ENCODE results near the gene RAMP1. TPM values are rescaled to one million over a fixed set of nuclear protein-coding genes. Genes with fewer than 3 reads are reported as not detected.
A peak's percentile ranks its signal among the peaks of the same experiment; 100 is the strongest.

RAMP1 gene
- total RNA-seq, 1 donor from 2014 or later: 17.6 TPM

GRCh38 chr2:237917696-237918374 lies 58.4 kb downstream of the RAMP1 start:
- Mint-ChIP-seq H3K4me3 (no peak overlapping the region), H3K27ac (no peak overlapping the region), H3K27me3 (no peaks in the 10 kb centered on the region), H3K36me3 (ENCODE audit: low read depth) (no peaks in the 10 kb centered on the region), H3K9me3 (no peaks in the 10 kb centered on the region), H3K4me1 (peaks cover 16% of the 10 kb centered on the region)
- DNase-seq: no peak
- intact Hi-C loops (cut with micrococcal nuclease): no loop called here

GRCh38 chr2:237919593-237919992 lies 60.2 kb downstream of the RAMP1 start:
- Mint-ChIP-seq H3K4me1 (peaks cover 23% of the 10 kb centered on the region), H3K27me3 (no peaks in the 10 kb centered on the region), H3K9me3 (no peaks in the 10 kb centered on the region), H3K4me3 (no peak overlapping the region), H3K27ac (peak overlapping the region; percentile 59), H3K36me3 (ENCODE audit: low read depth) (no peaks in the 10 kb centered on the region)
- intact Hi-C loops (cut with micrococcal nuclease): no loop called here
- no peak for DNase-seq

GRCh38 chr2:237920673-237921072 lies 61.2 kb downstream of the RAMP1 start:
- Mint-ChIP-seq H3K27me3 (no peaks in the 10 kb centered on the region), H3K36me3 (ENCODE audit: low read depth) (no peaks in the 10 kb centered on the region), H3K9me3 (no peaks in the 10 kb centered on the region), H3K4me1 (peaks cover 26% of the 10 kb centered on the region), H3K27ac (no peak overlapping the region), H3K4me3 (no peak overlapping the region)
- intact Hi-C loops (cut with micrococcal nuclease): loop anchor here (5.0 kb wide), 3 partner anchors 63 to 142 kb away; partner anchors contain the start of genes RAMP1 and SCLY
- DNase-seq: no peak

GRCh38 chr2:237921967-237922492 lies 62.6 kb downstream of the RAMP1 start:
- H3K27me3 Mint-ChIP-seq: no peaks in the 10 kb centered on the region
- H3K4me3 Mint-ChIP-seq: no peak overlapping the region
- no peak overlapping the region for H3K27ac Mint-ChIP-seq
- no peaks in the 10 kb centered on the region for H3K36me3 Mint-ChIP-seq (ENCODE audit: low read depth)
- H3K4me1 Mint-ChIP-seq: peaks cover 34% of the 10 kb centered on the region
- intact Hi-C loops (cut with micrococcal nuclease): loop anchor here (2.0 to 5.0 kb wide), 4 partner anchors 17 to 140 kb away; partner anchors contain the start of genes RAMP1 and SCLY
- DNase-seq: no peak
- no peaks in the 10 kb centered on the region for H3K9me3 Mint-ChIP-seq

- Mint-ChIP-seq H3K9me3 (peaks cover 4% of the 10 kb centered on the region), H3K36me3 (ENCODE audit: low read depth) (no peaks in the 10 kb centered on the region), H3K27ac (peak overlapping the region; percentile 66), H3K27me3 (no peaks in the 10 kb centered on the region), H3K4me3 (peak overlapping the region; percentile 66), H3K4me1 (peaks cover 37% of the 10 kb centered on the region)
- intact Hi-C loops (cut with micrococcal nuclease): loop anchor here (1.0 to 5.0 kb wide), 5 partner anchors 18 to 140 kb away; partner anchors contain the start of genes RAMP1 and SCLY
- no peak for DNase-seq
These were observed 63.4 kb downstream of the RAMP1 start for GRCh38 chr2:237922641-237923361.

GRCh38 chr2:237923481-237924163 lies 64.2 kb downstream of the RAMP1 start:
- Mint-ChIP-seq H3K36me3 (ENCODE audit: low read depth) (no peaks in the 10 kb centered on the region), H3K27me3 (no peaks in the 10 kb centered on the region), H3K27ac (peak overlapping the region; percentile 86), H3K4me1 (peaks cover 37% of the 10 kb centered on the region), H3K9me3 (peaks cover 5% of the 10 kb centered on the region), H3K4me3 (peak overlapping the region; percentile 66)
- intact Hi-C loops (cut with micrococcal nuclease): loop anchor here (1.0 to 5.0 kb wide), 5 partner anchors 19 to 139 kb away; partner anchors contain the start of genes RAMP1 and SCLY
- DNase-seq: peak; percentile 95

- intact Hi-C loops (cut with micrococcal nuclease): loop anchor here (5.0 kb wide), 3 partner anchors 67 to 138 kb away; partner anchors contain the start of genes RAMP1 and SCLY
- H3K27me3 Mint-ChIP-seq: no peaks in the 10 kb centered on the region
- H3K36me3 Mint-ChIP-seq (ENCODE audit: low read depth): no peaks in the 10 kb centered on the region
- peaks cover 36% of the 10 kb centered on the region for H3K4me1 Mint-ChIP-seq
- H3K4me3 Mint-ChIP-seq: peak overlapping the region; percentile 62
- peaks cover 8% of the 10 kb centered on the region for H3K9me3 Mint-ChIP-seq
- no peak for DNase-seq
- H3K27ac Mint-ChIP-seq: no peak overlapping the region
These were observed 64.7 kb downstream of the RAMP1 start for GRCh38 chr2:237924164-237924534.

- H3K4me3 Mint-ChIP-seq: no peak overlapping the region
- no peaks in the 10 kb centered on the region for H3K27me3 Mint-ChIP-seq
- H3K27ac Mint-ChIP-seq: no peak overlapping the region
- peaks cover 16% of the 10 kb centered on the region for H3K9me3 Mint-ChIP-seq
- no peak for DNase-seq
- intact Hi-C loops (cut with micrococcal nuclease): no loop called here
- H3K36me3 Mint-ChIP-seq (ENCODE audit: low read depth): no peaks in the 10 kb centered on the region
- H3K4me1 Mint-ChIP-seq: peaks cover 23% of the 10 kb centered on the region
These were observed 67.7 kb downstream of the RAMP1 start for GRCh38 chr2:237927135-237927534.

GRCh38 chr2:237927986-237928385 lies 68.6 kb downstream of the RAMP1 start:
- Mint-ChIP-seq H3K4me3 (no peak overlapping the region), H3K9me3 (peaks cover 16% of the 10 kb centered on the region), H3K27me3 (no peaks in the 10 kb centered on the region), H3K27ac (no peak overlapping the region), H3K36me3 (ENCODE audit: low read depth) (no peaks in the 10 kb centered on the region), H3K4me1 (peaks cover 25% of the 10 kb centered on the region)
- intact Hi-C loops (cut with micrococcal nuclease): no loop called here
- no peak for DNase-seq

GRCh38 chr2:237929979-237930378 lies 70.6 kb downstream of the RAMP1 start:
- Mint-ChIP-seq H3K27ac (no peak overlapping the region), H3K27me3 (no peaks in the 10 kb centered on the region), H3K9me3 (peaks cover 16% of the 10 kb centered on the region), H3K36me3 (ENCODE audit: low read depth) (no peaks in the 10 kb centered on the region), H3K4me1 (peaks cover 27% of the 10 kb centered on the region), H3K4me3 (no peak overlapping the region)
- DNase-seq: no peak
- intact Hi-C loops (cut with micrococcal nuclease): no loop called here

GRCh38 chr2:237931205-237931721 lies 71.8 kb downstream of the RAMP1 start:
- Mint-ChIP-seq H3K36me3 (ENCODE audit: low read depth) (no peaks in the 10 kb centered on the region), H3K4me1 (peaks cover 29% of the 10 kb centered on the region), H3K4me3 (no peak overlapping the region), H3K27ac (peak overlapping the region; percentile 11), H3K9me3 (peaks cover 16% of the 10 kb centered on the region), H3K27me3 (no peaks in the 10 kb centered on the region)
- intact Hi-C loops (cut with micrococcal nuclease): no loop called here
- DNase-seq: no peak

GRCh38 chr2:237932731-237933131 lies 73.3 kb downstream of the RAMP1 start:
- no peak for DNase-seq
- Mint-ChIP-seq H3K27ac (peak overlapping the region; percentile 81), H3K9me3 (peaks cover 12% of the 10 kb centered on the region), H3K36me3 (ENCODE audit: low read depth) (no peaks in the 10 kb centered on the region), H3K4me1 (peaks cover 23% of the 10 kb centered on the region), H3K27me3 (no peaks in the 10 kb centered on the region), H3K4me3 (no peak overlapping the region)
- intact Hi-C loops (cut with micrococcal nuclease): loop anchor here (2.0 kb wide), 1 partner anchor 66 kb away; no protein-coding TSS in a partner anchor

GRCh38 chr2:237934186-237934585 lies 74.8 kb downstream of the RAMP1 start:
- H3K27ac Mint-ChIP-seq: peak overlapping the region; percentile 82
- intact Hi-C loops (cut with micrococcal nuclease): no loop called here
- no peaks in the 10 kb centered on the region for H3K36me3 Mint-ChIP-seq (ENCODE audit: low read depth)
- H3K9me3 Mint-ChIP-seq: peaks cover 8% of the 10 kb centered on the region
- no peaks in the 10 kb centered on the region for H3K27me3 Mint-ChIP-seq
- H3K4me3 Mint-ChIP-seq: no peak overlapping the region
- H3K4me1 Mint-ChIP-seq: peaks cover 24% of the 10 kb centered on the region
- no peak for DNase-seq

Measured in activated CD4-positive, alpha-beta T cell treated with anti-CD3 and anti-CD28 coated beads, Interleukin-2, amount 10 ng/mL, durations not matched to agents 24 days and 14 days (primary cell).